ENCODE results near the gene PPP3CA. TPM values are rescaled to one million over a fixed set of nuclear protein-coding genes. Genes with fewer than 3 reads are reported as not detected.

PPP3CA gene
- total and polyA plus RNA-seq, 3 donors from 2014 or later = 19.1 to 44.5 (median 39.1) TPM

- Histone ChIP-seq H3K36me3 (ENCODE audit: low read depth, missing control alignments) (no peaks in the 10 kb centered on the region), H3K27ac (no peak overlapping the region), H3K9me3 (no peaks in the 10 kb centered on the region), H3K4me3 (no peak overlapping the region), H3K4me1 (peaks cover 7% of the 10 kb centered on the region), H3K27me3 (no peaks in the 10 kb centered on the region)
- WGBS, 2 donors = 30 to 42% methylated on average over 3 of the region's 3 CpGs
- peak; percentile 62 for DNase-seq
- intact Hi-C loops (cut with DNase I; ENCODE audit: low total_unique reads) = no loop called here
- TF ChIP-seq POLR2A (IDR thresholded peaks at IDR 0.05) (no peak), CTCF (IDR thresholded peaks at IDR 0.05) (no peak)
Measured at GRCh38 chr4:101279377-101279871, 67.9 kb downstream of the PPP3CA start.

- H3K4me3 ChIP-seq = no peak overlapping the region
- no peaks in the 10 kb centered on the region for H3K27me3 ChIP-seq
- no peak for DNase-seq
- TF ChIP-seq POLR2A (IDR thresholded peaks at IDR 0.05) = no peak
- no peak for TF ChIP-seq CTCF (IDR thresholded peaks at IDR 0.05)
- H3K36me3 ChIP-seq (ENCODE audit: low read depth, missing control alignments) = no peaks in the 10 kb centered on the region
- no peak overlapping the region for H3K27ac ChIP-seq
- no peaks in the 10 kb centered on the region for H3K9me3 ChIP-seq
- peaks cover 7% of the 10 kb centered on the region for H3K4me1 ChIP-seq
- WGBS, 2 donors = 4 to 38% methylated on average over 1 of the region's 1 CpG
- intact Hi-C loops (cut with DNase I; ENCODE audit: low total_unique reads) = no loop called here
Measured at GRCh38 chr4:101277671-101278070, 69.7 kb downstream of the PPP3CA start.

GRCh38 chr4:101276661-101277060 is 70.7 kb downstream of the PPP3CA start:
- Histone ChIP-seq H3K27me3 (no peaks in the 10 kb centered on the region), H3K9me3 (no peaks in the 10 kb centered on the region), H3K27ac (no peak overlapping the region), H3K4me1 (peaks cover 7% of the 10 kb centered on the region), H3K36me3 (ENCODE audit: low read depth, missing control alignments) (no peaks in the 10 kb centered on the region), H3K4me3 (no peak overlapping the region)
- 88 to 96% methylated on average over 3 of the region's 3 CpGs for WGBS, 2 donors
- TF ChIP-seq POLR2A (IDR thresholded peaks at IDR 0.05) = no peak
- TF ChIP-seq CTCF (IDR thresholded peaks at IDR 0.05) = no peak
- DNase-seq = no peak
- intact Hi-C loops (cut with DNase I; ENCODE audit: low total_unique reads) = no loop called here

- Histone ChIP-seq H3K27ac (no peak overlapping the region), H3K4me1 (peaks cover 7% of the 10 kb centered on the region), H3K27me3 (no peaks in the 10 kb centered on the region), H3K9me3 (no peaks in the 10 kb centered on the region), H3K36me3 (ENCODE audit: low read depth, missing control alignments) (no peaks in the 10 kb centered on the region), H3K4me3 (no peak overlapping the region)
- no peak for DNase-seq
- intact Hi-C loops (cut with DNase I; ENCODE audit: low total_unique reads) = no loop called here
- TF ChIP-seq POLR2A (IDR thresholded peaks at IDR 0.05) (no peak), CTCF (IDR thresholded peaks at IDR 0.05) (no peak)
- 35 to 39% methylated on average over 7 of the region's 7 CpGs for WGBS, 2 donors
Measured at GRCh38 chr4:101274888-101275752, 72.2 kb downstream of the PPP3CA start.
